CD4-positive, alpha-beta T cell treated with Interleukin-12 subunit alpha and Interleukin-12 subunit beta, for 1 hour (primary cell): ENCODE measurements around the gene AHDC1.
A peak's percentile ranks its signal among the peaks of the same experiment; 100 is the strongest.
"Not testable (repeated sequence)": the region's sequence is repeated elsewhere in the genome, so short reads cannot be mapped to it uniquely, and the experiment has no call there.

Experiments used
- DNase-seq: peaks from one replicate; pipeline ENCODE4 v3.0.0-alpha.2; 2020

AHDC1 gene, protein sequence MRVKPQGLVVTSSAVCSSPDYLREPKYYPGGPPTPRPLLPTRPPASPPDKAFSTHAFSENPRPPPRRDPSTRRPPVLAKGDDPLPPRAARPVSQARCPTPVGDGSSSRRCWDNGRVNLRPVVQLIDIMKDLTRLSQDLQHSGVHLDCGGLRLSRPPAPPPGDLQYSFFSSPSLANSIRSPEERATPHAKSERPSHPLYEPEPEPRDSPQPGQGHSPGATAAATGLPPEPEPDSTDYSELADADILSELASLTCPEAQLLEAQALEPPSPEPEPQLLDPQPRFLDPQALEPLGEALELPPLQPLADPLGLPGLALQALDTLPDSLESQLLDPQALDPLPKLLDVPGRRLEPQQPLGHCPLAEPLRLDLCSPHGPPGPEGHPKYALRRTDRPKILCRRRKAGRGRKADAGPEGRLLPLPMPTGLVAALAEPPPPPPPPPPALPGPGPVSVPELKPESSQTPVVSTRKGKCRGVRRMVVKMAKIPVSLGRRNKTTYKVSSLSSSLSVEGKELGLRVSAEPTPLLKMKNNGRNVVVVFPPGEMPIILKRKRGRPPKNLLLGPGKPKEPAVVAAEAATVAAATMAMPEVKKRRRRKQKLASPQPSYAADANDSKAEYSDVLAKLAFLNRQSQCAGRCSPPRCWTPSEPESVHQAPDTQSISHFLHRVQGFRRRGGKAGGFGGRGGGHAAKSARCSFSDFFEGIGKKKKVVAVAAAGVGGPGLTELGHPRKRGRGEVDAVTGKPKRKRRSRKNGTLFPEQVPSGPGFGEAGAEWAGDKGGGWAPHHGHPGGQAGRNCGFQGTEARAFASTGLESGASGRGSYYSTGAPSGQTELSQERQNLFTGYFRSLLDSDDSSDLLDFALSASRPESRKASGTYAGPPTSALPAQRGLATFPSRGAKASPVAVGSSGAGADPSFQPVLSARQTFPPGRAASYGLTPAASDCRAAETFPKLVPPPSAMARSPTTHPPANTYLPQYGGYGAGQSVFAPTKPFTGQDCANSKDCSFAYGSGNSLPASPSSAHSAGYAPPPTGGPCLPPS (N-terminal part only)

DNA sequence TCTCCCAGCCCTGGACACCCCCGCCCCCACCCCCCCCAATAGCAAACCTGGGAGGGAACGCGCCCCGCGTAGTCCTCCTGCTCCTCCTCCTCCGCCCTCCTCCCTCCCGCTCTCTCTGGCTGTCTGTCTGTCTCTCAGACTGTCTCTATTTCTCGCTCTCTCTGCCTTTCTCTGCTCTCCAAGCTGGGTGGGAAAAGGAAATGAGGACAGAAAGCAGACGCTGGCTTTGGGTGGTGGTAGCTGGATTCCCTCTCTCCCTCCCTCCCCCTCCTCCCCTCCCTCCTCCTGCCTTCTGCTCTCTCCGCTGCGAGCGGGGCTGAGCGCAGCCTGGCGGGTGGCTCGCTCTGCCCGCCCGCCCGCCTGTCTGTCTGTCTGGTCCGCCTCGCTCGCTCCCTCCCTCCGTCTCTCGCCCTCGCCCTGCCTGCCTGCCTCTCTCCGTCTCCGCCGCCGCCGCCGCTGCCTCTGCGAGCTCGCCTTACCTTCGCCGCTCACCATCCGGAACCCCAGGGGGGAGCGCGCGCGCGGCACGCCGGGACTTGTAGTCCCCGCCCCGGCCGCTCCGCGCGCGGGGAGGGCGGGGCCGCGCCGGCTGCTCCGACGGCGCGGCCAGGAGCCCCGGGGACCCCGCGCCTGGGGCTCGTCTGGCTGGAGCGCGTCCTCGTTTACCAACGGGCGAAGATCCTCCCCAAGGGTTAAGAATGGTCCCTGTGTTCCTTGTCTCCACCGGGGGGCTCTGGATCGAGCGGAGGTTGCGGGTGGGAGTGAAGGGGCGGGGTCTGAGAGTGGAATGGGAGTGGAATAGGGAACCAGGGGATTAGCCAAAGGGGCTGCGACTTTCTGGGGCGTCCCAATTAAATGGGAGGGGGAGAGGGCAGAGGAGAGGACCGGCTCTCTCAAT is at the start of gene AHDC1:
Gene AHDC1, minus strand, starts transcription at position 464 of the 898 bp plus-strand sequence. CDS start 52,029 bp downstream, outside the sequence.
- peak; percentile 92 for DNase-seq

DNA sequence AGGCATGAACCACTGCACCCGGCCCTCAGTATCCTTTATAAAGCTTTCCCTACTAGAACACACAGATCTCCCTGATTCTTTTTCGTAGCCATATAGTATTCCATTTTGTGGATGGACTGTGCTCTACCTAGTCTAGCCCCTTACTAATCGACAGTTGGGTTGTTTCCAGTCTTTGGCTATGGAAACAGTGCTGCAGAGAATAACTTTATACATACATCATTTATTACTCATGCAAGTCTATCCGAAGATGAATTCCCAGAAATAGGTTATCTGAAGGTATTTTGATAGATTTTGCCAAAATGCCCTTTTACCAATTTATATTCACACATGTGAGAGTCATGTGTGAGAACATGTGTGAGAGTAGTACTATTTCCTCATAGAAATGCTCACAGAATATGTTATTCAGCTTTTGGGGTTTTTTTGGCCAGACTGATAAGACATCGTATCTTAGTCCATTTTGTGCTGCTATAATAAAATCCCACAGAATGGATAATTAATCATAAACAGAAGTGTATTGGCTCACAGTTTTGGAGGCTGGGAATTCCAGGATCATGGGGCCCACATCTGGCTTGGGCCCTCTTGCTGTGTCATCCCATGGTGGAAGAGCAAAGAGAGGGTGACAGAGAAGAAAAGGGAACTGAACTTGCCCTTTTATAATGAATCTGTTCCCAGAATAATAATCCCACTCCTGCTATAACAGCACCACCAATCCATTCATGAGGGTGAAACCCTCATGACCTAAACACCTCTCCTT is 48.3 kb upstream of the AHDC1 start:
- no peak for DNase-seq

DNA sequence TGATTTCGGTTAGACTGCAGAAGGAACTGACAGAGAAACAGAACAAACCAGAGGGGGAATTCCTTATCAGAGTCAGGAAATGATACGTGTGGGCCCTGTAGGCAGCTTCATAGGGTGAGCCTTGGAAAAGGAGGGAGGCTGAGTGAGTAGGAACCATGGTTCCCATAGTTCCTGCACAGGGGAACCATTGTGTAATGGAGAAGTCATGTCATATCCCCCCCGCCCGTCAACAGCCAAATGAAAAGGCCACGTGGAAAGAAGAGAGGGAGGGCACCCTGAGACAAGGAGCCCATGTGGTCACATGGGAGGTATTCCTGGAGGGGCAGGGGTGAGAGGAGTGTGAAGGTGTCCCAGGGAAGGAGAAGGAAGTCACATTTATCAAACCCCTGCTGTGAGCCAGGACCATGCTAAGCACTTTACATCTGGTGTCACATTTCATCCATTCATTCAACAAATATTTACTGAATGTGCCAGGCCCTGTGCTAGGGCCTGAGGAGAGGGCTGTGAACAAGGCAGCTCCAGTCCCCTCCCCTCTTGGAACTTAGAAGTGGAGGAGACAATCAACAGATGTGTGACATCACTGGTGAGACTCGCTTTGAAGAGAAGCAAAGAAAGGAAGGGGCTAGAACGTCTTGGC is 46.7 kb upstream of the AHDC1 start:
- DNase-seq, result no peak

DNA sequence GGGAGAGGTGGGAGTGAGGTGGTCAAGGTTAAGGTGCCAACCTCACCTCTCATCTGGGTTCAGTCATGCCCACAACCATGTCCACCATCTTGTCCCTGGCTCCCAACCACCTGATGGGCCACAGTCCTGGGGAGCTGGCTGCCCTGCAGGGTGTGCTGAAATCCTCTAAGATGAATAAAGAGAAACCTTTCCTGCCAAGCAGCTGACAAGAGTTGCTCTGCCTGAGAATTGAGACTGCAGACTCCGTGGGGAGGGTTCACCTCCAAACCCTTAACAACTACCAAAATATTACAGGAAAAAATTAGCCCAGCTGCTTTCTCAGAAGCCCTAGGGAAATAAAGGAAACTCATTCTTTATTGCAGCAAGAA is 46.2 kb upstream of the AHDC1 start:
- no peak for DNase-seq

DNA sequence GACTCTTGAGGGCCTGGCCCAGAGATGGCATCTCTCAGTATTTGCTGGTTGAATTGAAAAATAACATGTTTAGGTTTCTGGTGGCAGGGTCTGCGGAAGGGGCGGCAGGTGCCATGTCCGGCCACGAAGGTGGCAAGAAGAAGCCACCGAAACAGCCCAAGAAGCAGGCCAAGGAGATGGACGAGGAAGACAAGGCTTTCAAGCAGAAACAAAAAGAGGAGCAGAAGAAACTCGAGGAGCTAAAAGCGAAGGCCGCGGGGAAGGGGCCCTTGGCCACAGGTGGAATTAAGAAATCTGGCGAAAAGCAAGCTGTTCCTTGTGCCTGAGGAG is 45.3 kb upstream of the AHDC1 start:
- no peak for DNase-seq

DNA sequence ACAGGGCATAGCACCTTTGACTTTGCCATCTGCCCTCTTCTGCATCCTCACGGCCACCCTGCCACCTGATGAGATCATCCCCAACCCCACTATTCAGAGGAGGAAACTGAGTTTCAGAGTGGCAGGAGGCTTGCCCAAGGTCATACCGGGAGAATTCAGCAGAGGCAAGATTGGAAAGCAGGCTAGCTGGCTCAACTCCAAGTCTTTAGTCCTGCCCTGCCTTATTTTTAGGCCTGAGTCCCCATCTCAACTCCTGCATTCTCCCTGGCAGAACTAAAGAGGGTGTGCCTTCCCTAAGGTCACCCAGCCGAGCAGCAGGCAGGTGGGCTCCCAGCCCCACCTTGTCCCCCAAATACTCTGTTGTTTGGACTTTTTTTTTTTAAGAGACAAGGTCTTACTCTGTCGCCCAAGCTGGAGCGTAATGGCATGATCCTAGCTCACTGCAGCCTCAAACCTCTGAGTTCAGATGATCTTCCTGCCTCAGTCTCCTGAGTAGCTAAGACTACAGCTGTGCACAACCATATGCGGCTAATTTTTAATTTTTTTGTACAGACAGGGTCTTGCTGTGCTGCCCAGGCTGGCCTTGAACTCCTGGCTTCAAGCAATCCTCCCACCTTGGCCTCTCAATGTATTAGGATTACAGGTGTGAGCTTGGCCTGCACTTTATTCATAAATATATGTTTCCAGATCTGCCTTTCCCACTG is 44.8 kb upstream of the AHDC1 start:
- no peak for DNase-seq

DNA sequence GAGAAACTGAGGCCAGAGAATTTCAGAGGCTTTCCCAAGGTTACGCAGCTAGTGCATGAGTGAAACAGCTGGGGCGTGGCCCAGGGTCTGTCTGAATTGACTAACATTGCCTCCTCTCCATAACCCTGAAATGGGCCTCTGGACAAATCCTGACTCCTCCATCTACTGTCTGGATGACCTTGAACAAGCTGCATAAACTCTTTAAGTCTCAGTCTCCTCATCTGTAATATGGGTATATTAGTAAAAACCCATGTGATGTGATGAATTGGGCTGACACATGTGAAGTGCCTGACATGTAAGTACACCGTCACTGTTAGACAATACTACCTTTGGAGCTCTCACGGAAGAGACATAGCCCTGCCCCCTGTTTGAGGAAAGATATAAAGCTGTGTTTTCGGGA is 43.4 kb upstream of the AHDC1 start:
- no peak for DNase-seq

DNA sequence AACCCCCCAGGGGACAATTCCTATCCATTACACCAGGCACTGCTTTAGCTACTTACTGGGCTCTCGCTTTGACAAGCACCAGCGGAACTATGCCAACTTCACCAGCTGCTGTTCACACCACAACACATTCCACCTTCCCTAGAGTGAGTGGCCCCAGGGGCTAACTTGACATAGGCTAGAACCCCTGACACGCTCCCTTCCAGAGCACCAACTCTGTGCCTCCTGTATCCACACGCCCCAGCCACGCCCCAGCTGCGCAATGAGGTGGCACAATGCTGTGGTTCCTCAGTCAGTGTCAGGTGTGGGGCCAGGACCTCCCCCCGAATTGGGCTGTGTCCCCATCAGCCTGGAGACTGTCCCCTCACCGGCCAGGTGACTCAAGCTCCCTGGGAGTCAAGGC is 42.7 kb upstream of the AHDC1 start:
- no peak for DNase-seq

DNA sequence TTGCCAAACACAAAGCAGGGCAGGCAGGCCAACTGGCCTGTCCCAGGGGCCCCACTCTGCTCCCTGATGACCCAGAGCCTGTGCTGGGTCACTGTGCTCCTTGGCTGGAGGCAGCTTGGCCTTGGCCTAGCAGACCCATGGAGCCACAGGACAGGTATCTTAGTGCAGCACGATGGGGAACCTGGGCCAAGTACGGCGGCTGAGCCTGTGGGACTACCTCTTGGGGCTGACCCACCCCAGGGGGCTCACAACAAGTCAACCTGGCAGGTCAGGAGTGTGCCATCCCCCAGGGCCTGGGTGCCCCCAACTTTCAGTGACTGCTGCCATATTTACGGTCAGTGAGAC is 41.1 kb upstream of the AHDC1 start:
- DNase-seq, result no peak

DNA sequence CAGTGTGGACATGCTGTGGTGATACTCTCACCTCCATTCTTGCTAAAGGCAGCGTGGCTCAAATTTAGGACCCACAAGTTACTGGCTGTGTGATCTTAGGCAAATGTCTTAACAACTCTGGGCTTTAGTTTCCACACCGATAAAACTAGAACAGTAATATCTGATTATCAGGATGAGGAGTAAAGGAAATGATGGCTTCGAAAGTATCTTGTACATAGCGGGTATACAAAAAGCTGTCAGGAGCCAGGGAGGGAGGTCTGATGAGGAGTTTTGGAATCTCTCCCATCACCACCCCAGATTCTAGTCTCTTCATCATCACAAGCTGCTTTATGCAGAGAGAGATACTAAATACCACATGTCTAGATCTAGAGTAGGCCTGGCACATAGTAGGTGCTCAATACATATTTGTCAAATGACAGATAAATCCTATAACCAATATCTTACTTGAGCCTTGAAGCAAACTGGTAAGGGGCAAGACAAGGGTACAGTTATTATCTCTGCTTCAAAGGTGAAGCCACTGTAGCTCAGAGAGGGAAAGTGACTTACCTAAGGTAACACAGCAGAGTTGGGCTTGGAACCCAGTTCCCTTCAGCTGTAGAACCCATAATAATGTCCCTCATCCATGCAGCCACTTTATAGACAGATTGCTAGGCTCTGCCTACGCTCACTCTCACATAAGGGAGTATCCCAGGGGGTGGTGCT is 40.6 kb upstream of the AHDC1 start:
- no peak for DNase-seq

DNA sequence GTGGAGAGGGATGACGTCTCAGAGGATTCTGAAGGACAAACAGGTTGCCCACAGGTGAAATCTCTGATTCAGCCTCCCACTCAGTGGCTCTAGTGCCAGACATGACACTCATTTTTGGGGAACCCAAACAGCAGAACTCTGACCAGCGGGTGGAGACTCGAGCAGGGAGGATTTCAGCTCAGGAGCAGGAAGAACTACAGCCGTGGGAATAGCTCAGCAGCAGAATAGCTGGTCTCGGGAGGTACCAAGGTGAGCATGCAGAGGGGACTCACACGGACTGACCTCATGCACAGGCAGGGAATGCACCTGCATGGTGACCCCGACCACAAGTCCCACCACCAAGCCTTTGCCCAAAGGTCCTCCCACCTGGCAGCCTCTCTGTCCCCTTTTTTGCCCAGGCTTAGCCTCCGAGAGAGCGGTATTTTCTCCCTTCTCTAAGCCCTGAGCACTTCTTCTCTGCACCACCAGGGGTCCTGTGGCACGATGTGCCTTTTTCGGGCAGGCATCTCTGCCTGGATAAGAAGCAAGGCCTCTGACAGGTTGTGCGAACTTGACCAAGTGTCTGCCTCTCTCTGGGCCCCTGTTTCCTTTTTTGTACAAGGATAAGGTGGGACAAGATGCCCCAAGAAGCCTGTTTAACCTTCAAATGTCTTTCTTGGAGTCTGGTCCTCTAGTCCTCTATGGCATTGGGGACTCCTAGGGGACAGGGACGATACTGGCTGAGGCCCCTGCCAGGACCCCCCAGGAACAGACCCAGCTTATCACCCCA is 39.8 kb upstream of the AHDC1 start:
- peak; percentile 82 for DNase-seq

DNA sequence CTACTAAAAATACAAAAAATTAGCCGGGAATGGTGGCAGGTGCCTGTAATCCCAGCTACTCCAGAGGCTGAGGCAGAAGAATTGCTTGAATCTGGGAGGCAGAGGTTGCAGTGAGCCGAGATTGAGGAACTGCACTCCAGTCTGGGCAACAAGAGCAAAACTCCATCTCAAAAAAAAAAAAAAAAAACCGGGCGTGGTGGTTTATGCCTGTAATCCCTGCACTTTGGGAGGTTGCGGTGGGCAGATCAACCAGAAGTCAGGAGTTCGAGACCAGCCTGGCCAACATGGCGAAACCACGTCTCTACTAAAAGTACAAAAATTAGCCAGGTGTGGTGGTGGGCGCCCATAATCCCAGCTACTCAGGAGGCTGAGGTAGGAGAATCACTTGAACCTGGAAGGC is 36.6 kb upstream of the AHDC1 start:
- DNase-seq, result not testable (repeated sequence)

DNA sequence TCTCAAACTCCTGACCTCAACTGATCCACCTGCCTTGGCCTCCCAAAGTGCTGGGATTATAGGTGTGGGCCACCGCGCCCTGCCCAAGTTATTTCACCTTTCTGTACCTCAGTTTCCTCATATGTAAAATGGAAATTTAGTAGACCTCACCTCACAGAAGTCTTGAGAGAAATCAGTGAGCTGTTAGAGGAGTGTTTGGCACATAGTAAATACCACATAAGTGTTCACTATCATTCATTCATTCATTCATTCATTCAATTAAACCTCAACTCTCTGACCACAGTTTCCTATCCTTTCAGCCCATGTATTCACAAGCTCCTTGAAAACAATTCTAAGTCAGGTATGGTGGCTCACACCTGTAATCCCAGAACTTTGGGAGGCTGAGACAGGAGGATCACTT is 34.9 kb upstream of the AHDC1 start:
- no peak for DNase-seq

DNA sequence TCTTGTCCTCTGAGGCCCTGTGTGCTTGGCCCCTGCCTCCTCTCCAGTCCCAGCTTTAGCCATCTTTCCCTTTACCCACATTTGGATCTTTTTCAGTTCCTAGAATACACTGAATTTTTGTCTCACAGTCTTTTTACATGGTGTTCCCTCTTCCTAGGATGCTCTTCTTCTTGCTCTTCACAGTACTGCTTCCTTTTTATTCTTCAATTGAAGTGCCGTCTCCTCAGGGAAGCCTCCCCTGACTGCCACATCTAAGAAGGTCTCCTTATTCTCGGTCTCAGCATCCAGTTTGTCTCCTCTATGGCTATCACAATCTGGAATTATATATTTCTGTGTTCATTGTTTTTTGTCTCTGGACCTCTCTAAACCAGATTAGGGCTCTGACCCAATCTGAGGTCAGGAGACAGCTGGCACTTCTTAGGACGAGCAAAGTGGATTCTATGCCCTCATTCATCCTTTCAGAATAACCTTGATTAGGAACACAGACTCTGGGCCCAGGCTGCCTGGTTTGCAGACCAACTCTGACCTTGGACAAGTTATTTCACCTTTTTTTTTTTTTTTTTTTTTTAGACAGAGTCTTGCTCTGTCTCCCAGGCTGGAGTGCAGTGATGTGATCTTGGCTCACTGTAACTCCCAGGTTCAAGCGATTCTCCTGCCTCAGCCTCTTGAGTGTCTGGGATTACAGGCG is 34.2 kb upstream of the AHDC1 start:
- DNase-seq, result no peak

DNA sequence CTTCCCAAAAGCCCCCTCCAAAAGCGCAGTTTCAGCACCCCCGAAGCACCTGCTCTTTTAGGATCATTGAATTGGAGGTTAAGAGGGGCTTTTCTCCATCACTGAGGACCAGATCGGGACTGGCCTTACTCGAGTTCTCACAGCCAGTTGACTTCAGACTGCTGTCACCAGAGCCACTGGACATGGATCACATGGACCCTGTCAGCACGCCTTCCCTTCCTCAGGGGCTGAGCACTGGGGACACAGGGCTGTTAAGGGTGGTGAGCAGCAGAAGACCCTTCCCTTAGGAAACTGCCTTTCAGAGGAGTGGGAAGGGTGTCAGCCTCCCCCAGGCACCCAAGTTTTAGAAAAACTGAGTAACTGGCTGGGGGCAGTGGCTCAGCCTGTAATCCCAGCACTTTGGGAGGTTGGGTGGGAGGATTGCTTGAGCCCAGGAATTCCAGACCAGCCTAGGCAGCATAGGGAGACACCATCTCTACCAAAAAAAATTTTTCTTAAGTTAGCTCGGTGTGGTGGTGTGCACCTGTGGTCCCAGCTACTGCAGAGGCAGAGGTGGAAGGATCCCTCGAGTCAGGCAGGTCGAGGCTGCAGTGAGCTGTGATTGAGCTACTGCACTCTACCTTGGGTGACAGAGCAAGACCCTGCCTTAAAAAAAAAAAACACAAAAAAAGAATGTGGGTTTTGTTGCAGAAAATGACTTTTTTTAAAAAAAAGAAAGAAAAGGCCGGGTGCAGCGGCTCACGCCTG is 31.6 kb upstream of the AHDC1 start:
- no peak for DNase-seq

DNA sequence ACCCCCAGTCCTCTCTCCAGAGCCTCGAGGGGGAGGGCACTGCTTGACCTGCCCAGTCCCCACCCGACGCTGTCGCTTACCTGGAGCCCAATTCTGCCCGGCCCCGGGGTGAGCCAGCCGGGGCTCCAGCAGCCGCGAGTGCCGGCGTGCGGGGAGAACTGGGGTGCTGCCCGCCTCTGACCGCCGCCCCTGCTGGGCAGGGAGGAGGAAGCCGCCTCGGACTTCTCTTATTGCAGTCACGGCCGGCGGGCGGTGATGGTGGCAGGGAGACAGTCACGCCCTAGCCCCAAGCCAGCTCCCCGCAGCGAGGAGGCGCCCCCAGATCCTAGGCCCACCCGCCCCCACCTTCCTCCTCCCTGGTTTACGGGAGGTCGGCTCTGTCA is 31.0 kb upstream of the AHDC1 start, which contains the start of gene FGR:
Gene FGR, minus strand, starts transcription at position 201 of the 383 bp plus-strand sequence. CDS start 11,269 bp downstream, outside the sequence.
- DNase-seq, result no peak

DNA sequence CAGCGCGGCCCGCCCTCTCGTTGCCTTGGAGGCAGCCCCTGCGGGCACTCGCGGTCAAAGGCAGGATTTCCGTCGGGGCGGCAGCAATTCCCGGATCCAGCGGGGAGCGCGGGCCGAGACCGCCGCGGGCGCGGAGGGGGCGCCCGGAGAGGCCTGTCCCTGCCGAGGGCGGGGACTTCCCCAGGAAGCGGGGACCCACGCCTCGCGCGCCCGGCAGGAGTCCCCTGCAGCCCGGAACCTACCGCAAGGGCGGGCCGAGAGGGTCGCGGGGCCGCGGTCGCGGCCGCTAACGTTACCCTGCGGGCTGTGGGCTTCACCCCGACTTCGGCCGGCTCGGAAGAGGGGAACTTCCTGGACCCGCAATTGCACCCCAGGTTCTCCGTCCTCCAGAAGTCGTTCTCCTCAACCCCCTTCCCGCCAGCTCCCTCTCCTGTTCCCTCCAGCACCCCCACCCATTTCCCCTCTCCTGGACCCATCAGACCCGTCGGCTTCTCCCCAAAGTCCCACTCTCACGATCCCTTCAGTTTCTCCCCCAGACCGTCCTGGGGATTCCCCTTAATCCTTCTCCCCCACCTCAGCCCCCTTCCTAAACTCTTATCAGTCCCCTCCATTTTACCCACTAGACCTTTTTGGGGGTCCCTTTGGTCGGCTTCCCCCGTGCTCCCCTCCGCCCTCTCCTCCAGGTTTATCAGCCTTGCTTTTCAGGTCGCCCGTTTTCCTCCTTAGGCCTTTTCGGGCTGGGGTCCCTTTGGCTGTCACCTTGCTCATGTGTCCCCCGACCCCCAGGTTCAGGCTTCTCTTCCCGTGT is 30.4 kb upstream of the AHDC1 start:
- peak; percentile 64 for DNase-seq
